ENCODE data around the gene AKAP17A.
"Not testable (repeated sequence)": the region's sequence is repeated elsewhere in the genome, so short reads cannot be mapped to it uniquely, and the experiment has no call there.

Gene AKAP17A

GRCh38 chrX:1601051-1601767 lies 9.8 kb downstream of the AKAP17A start:
- no peak for DNase-seq (ENCODE audit: low read depth in 2 of 3, low spot score in 2 of 3)

GRCh38 chrX:1601768-1602085 lies 10.3 kb downstream of the AKAP17A start:
- DNase-seq (ENCODE audit: low read depth in 2 of 3, low spot score in 2 of 3) = no peak

- DNase-seq (ENCODE audit: low read depth in 2 of 3, low spot score in 2 of 3) = no peak
Observed at GRCh38 chrX:1602299-1602698, 10.9 kb downstream of the AKAP17A start.

GRCh38 chrX:1606496-1606895 lies 15.1 kb downstream of the AKAP17A start:
- DNase-seq (ENCODE audit: low read depth in 2 of 3, low spot score in 2 of 3) = no peak

GRCh38 chrX:1609311-1609710 lies 17.9 kb downstream of the AKAP17A start:
- DNase-seq (ENCODE audit: low read depth in 2 of 3, low spot score in 2 of 3) = no peak

GRCh38 chrX:1609762-1610161 lies 18.4 kb downstream of the AKAP17A start:
- DNase-seq (ENCODE audit: low read depth in 2 of 3, low spot score in 2 of 3) = no peak

GRCh38 chrX:1610166-1610565 lies 18.8 kb downstream of the AKAP17A start:
- DNase-seq (ENCODE audit: low read depth in 2 of 3, low spot score in 2 of 3) = no peak

- no peak for DNase-seq (ENCODE audit: low read depth in 2 of 3, low spot score in 2 of 3)
Observed at GRCh38 chrX:1610736-1611135, 19.3 kb downstream of the AKAP17A start.

- no peak for DNase-seq (ENCODE audit: low read depth in 2 of 3, low spot score in 2 of 3)
Observed at GRCh38 chrX:1612641-1613286, 21.4 kb downstream of the AKAP17A start.

- DNase-seq (ENCODE audit: low read depth in 2 of 3, low spot score in 2 of 3) = no peak
Observed at GRCh38 chrX:1614927-1615326, 23.5 kb downstream of the AKAP17A start, which contains the start of gene ASMT. Gene ASMT (plus strand): TSS chrX:1615059. CDS start chrX:1615200, 141 bp downstream.

- DNase-seq (ENCODE audit: low read depth in 2 of 3, low spot score in 2 of 3) = no peak
Observed at GRCh38 chrX:1618689-1619088, 27.3 kb downstream of the AKAP17A start.

GRCh38 chrX:1623691-1624090 lies 32.3 kb downstream of the AKAP17A start:
- no peak for DNase-seq (ENCODE audit: low read depth in 2 of 3, low spot score in 2 of 3)

- DNase-seq (ENCODE audit: low read depth in 2 of 3, low spot score in 2 of 3) = peak in 1 of 3 experiments; percentile 19
Observed at GRCh38 chrX:1624158-1624860, 32.9 kb downstream of the AKAP17A start.

GRCh38 chrX:1624861-1625215 lies 33.4 kb downstream of the AKAP17A start:
- DNase-seq (ENCODE audit: low read depth in 2 of 3, low spot score in 2 of 3) = not testable (repeated sequence)

- DNase-seq (ENCODE audit: low read depth in 2 of 3, low spot score in 2 of 3) = no peak
Observed at GRCh38 chrX:1629244-1629643, 37.8 kb downstream of the AKAP17A start.

GRCh38 chrX:1646009-1646408 lies 54.6 kb downstream of the AKAP17A start:
- no peak for DNase-seq (ENCODE audit: low read depth in 2 of 3, low spot score in 2 of 3)

- DNase-seq (ENCODE audit: low read depth in 2 of 3, low spot score in 2 of 3) = no peak
Observed at GRCh38 chrX:1649621-1650020, 58.2 kb downstream of the AKAP17A start.

All from activated CD8-positive, alpha-beta memory T cell treated with anti-CD3 and anti-CD28 coated beads for 48 hours (primary cell).